ENCODE data around the gene RGS17.

RGS17 gene

GRCh38 chr6:153059757-153060156 is 71.3 kb downstream of the RGS17 start:
- Histone ChIP-seq H3K4me3 (ENCODE audit: low read depth, low read length) (no peak overlapping the region), H3K9me3 (no peaks in the 10 kb centered on the region), H3K4me1 (peaks cover 12% of the 10 kb centered on the region), H3K36me3 (no peaks in the 10 kb centered on the region), H3K27me3 (no peaks in the 10 kb centered on the region)
- no peak for DNase-seq
- TF ChIP-seq CTCF (IDR thresholded peaks at IDR 0.05; ENCODE audit: low read depth, low read length), result peak; percentile 29; the same call in 1 of the 2 replicates

- TF ChIP-seq CTCF (IDR thresholded peaks at IDR 0.05; ENCODE audit: low read depth, low read length), result no peak
- H3K36me3 ChIP-seq, result no peaks in the 10 kb centered on the region
- H3K9me3 ChIP-seq, result no peaks in the 10 kb centered on the region
- no peaks in the 10 kb centered on the region for H3K27me3 ChIP-seq
- peaks cover 12% of the 10 kb centered on the region for H3K4me1 ChIP-seq
- H3K4me3 ChIP-seq (ENCODE audit: low read depth, low read length), result no peak overlapping the region
- DNase-seq, result no peak
Measured at GRCh38 chr6:153059311-153059710, 71.8 kb downstream of the RGS17 start.

GRCh38 chr6:153058909-153059308 is 72.2 kb downstream of the RGS17 start:
- Histone ChIP-seq H3K4me3 (ENCODE audit: low read depth, low read length) (no peak overlapping the region), H3K36me3 (no peaks in the 10 kb centered on the region), H3K9me3 (no peaks in the 10 kb centered on the region), H3K4me1 (peaks cover 12% of the 10 kb centered on the region), H3K27me3 (no peaks in the 10 kb centered on the region)
- no peak for DNase-seq
- TF ChIP-seq CTCF (IDR thresholded peaks at IDR 0.05; ENCODE audit: low read depth, low read length), result no peak

GRCh38 chr6:153058291-153058690 is 72.8 kb downstream of the RGS17 start:
- TF ChIP-seq CTCF (IDR thresholded peaks at IDR 0.05; ENCODE audit: low read depth, low read length), result no peak
- no peaks in the 10 kb centered on the region for H3K36me3 ChIP-seq
- no peaks in the 10 kb centered on the region for H3K9me3 ChIP-seq
- no peaks in the 10 kb centered on the region for H3K27me3 ChIP-seq
- peaks cover 12% of the 10 kb centered on the region for H3K4me1 ChIP-seq
- DNase-seq, result no peak
- no peak overlapping the region for H3K4me3 ChIP-seq (ENCODE audit: low read depth, low read length)

- no peak for TF ChIP-seq CTCF (IDR thresholded peaks at IDR 0.05; ENCODE audit: low read depth, low read length)
- Histone ChIP-seq H3K9me3 (no peaks in the 10 kb centered on the region), H3K27me3 (no peaks in the 10 kb centered on the region), H3K4me1 (peaks cover 12% of the 10 kb centered on the region), H3K4me3 (ENCODE audit: low read depth, low read length) (no peak overlapping the region), H3K36me3 (no peaks in the 10 kb centered on the region)
- DNase-seq, result no peak
Measured at GRCh38 chr6:153056308-153056707, 74.8 kb downstream of the RGS17 start.

GRCh38 chr6:153051801-153052200 is 79.3 kb downstream of the RGS17 start:
- H3K9me3 ChIP-seq, result no peaks in the 10 kb centered on the region
- no peak overlapping the region for H3K4me3 ChIP-seq (ENCODE audit: low read depth, low read length)
- H3K36me3 ChIP-seq, result no peaks in the 10 kb centered on the region
- no peaks in the 10 kb centered on the region for H3K27me3 ChIP-seq
- TF ChIP-seq CTCF (IDR thresholded peaks at IDR 0.05; ENCODE audit: low read depth, low read length), result no peak
- DNase-seq, result no peak
- no peaks in the 10 kb centered on the region for H3K4me1 ChIP-seq
